WTC11 (cell line): Measurements from ENCODE around the gene EREG. TPM values are rescaled to one million over a fixed set of nuclear protein-coding genes. Genes with fewer than 3 reads are reported as not detected.

Source experiments
- ATAC-seq: fragments of 200-7000 bp; cut with Tn5 transposase; 2 replicates; pipeline ENCODE4 v1.10.0; 2021; ENCODE audit warnings: mild to moderate bottlenecking, moderate library complexity
- CTCF ChIA-PET: fragments of 300-600 bp; sonication (Branson Sonifier 250); formaldehyde crosslinking; loops from one replicate; lab custom pipeline; 2021; ENCODE audit warnings: antibody characterized with exemption; lab: Charles Lee
- POLR2A ChIA-PET: fragments of 350-600 bp; sonication (Branson Sonifier 250); formaldehyde crosslinking; loops from one replicate; lab custom pipeline; 2021; ENCODE audit warnings: antibody characterized with exemption; lab: Charles Lee
- DNase-seq: peaks from one replicate; pipeline ENCODE4 v3.0.0; 2021; ENCODE audit warnings: low spot score
- H3K27ac Mint-ChIP-seq: 2 replicates; pipeline ENCODE4 v1.8.0; 2021; ENCODE audit warnings: mixed read lengths
- H3K27me3 Mint-ChIP-seq: 2 replicates; pipeline ENCODE4 v1.8.0; 2021; ENCODE audit warnings: low read depth, mild to moderate bottlenecking, moderate library complexity, mixed read lengths
- H3K36me3 Mint-ChIP-seq: 2 replicates; pipeline ENCODE4 v1.8.0; 2021; ENCODE audit warnings: mixed read lengths
- H3K4me1 Mint-ChIP-seq: 2 replicates; pipeline ENCODE4 v1.8.0; 2022; ENCODE audit warnings: mixed read lengths
- H3K4me3 Mint-ChIP-seq: 2 replicates; pipeline ENCODE4 v1.8.0; 2021; ENCODE audit warnings: mild to moderate bottlenecking, moderate library complexity, mixed read lengths
- H3K9me3 Mint-ChIP-seq: 2 replicates; pipeline ENCODE4 v1.8.0; 2021; ENCODE audit warnings: mixed read lengths
- GABPB1 ChIP-seq: sonication (generic); formaldehyde crosslinking; IDR thresholded peaks from 2 replicates; pipeline ENCODE4 v1.8.1; 2023; ENCODE audit warnings: mild to moderate bottlenecking, missing genetic modification reagents
- IRF2 ChIP-seq: sonication (generic); formaldehyde crosslinking; IDR thresholded peaks from 2 replicates; pipeline ENCODE4 v1.8.0; 2022; ENCODE audit warnings: low read depth, missing genetic modification reagents, borderline replicate concordance
- NFYB ChIP-seq: sonication (generic); formaldehyde crosslinking; conservative IDR thresholded peaks from 2 replicates; pipeline ENCODE4 v1.8.0; 2022; ENCODE audit warnings: low read depth, missing genetic modification reagents
- OVOL2 ChIP-seq: fragments of 250-450 bp; sonication (Bioruptor Pico); IDR thresholded peaks from 2 replicates; pipeline ENCODE4 v1.9.0; 2021; ENCODE audit warnings: mild to moderate bottlenecking, borderline replicate concordance
- PREB ChIP-seq: sonication (generic); formaldehyde crosslinking; IDR thresholded peaks from 2 replicates; pipeline ENCODE4 v1.8.1; 2022; ENCODE audit warnings: mild to moderate bottlenecking, missing genetic modification reagents, moderate library complexity, borderline replicate concordance
- RELA ChIP-seq: sonication (generic); formaldehyde crosslinking; IDR thresholded peaks from 2 replicates; pipeline ENCODE4 v1.8.1; 2022; ENCODE audit warnings: missing genetic modification reagents, mild to moderate bottlenecking, borderline replicate concordance
- STAT6 ChIP-seq: sonication (generic); formaldehyde crosslinking; conservative IDR thresholded peaks from 2 replicates; pipeline ENCODE4 v1.8.1; 2023; ENCODE audit warnings: mild to moderate bottlenecking, low read depth, missing genetic modification reagents, moderate library complexity
- TEAD4 ChIP-seq: sonication (generic); formaldehyde crosslinking; IDR thresholded peaks from 2 replicates; pipeline ENCODE4 v1.8.0; 2022; ENCODE audit warnings: mild to moderate bottlenecking, missing genetic modification reagents
- ZNF232 ChIP-seq: sonication (generic); formaldehyde crosslinking; IDR thresholded peaks from 2 replicates; pipeline ENCODE4 v1.8.0; 2022; ENCODE audit warnings: mild to moderate bottlenecking, missing genetic modification reagents
- ZNF317 ChIP-seq: sonication (generic); formaldehyde crosslinking; IDR thresholded peaks from 2 replicates; pipeline ENCODE4 v1.8.1; 2023; ENCODE audit warnings: low read depth, mild to moderate bottlenecking, moderate library complexity, missing genetic modification reagents, borderline replicate concordance
- ZNF416 ChIP-seq: fragments of 250-450 bp; sonication (Bioruptor Pico); IDR thresholded peaks from 2 replicates; pipeline ENCODE4 v1.9.0; 2021; ENCODE audit warnings: mild to moderate bottlenecking, inconsistent platforms
- ZNF423 ChIP-seq: fragments of 250-450 bp; sonication (Bioruptor Pico); IDR thresholded peaks from 2 replicates; pipeline ENCODE4 v2.1.2; 2022; ENCODE audit warnings: mild to moderate bottlenecking, moderate library complexity
- ZNF512 ChIP-seq: sonication (generic); formaldehyde crosslinking; IDR thresholded peaks from 2 replicates; pipeline ENCODE4 v1.8.1; 2022; ENCODE audit warnings: missing genetic modification reagents, borderline replicate concordance
- total RNA-seq: library from RNA; stranded (reverse); gene quantifications from 3 replicates; pipeline ENCODE4 v1.2.3, GENCODE V29; 2021
- TF ChIP-seq, protein P1 (sequence below): sonication (generic); formaldehyde crosslinking; IDR thresholded peaks from 2 replicates; pipeline ENCODE4 v1.8.0; 2023; ENCODE audit warnings: missing genetic modification reagents
- TF ChIP-seq, protein P2 (sequence below): fragments of 250-450 bp; sonication (Bioruptor Pico); conservative IDR thresholded peaks from 2 replicates; pipeline ENCODE4 v1.9.0; 2021; ENCODE audit warnings: mild to moderate bottlenecking
- TF ChIP-seq, protein P3 (sequence below): fragments of 250-450 bp; sonication (Bioruptor Pico); IDR thresholded peaks from 2 replicates; pipeline ENCODE4 v1.9.0; 2021; ENCODE audit warnings: moderate library complexity, mild to moderate bottlenecking, inconsistent platforms, borderline replicate concordance
- TF ChIP-seq, protein P4 (sequence below): fragments of 250-450 bp; sonication (Bioruptor Pico); IDR thresholded peaks from 2 replicates; pipeline ENCODE4 v1.9.0; 2021; ENCODE audit warnings: mild to moderate bottlenecking
- TF ChIP-seq, protein P5 (sequence below): sonication (generic); formaldehyde crosslinking; conservative IDR thresholded peaks from 2 replicates; pipeline ENCODE4 v1.8.1; 2022; ENCODE audit warnings: mild to moderate bottlenecking, missing genetic modification reagents

The EREG gene
- total RNA-seq, 1 experiment from 2014 or later: 0.09 TPM

DNA sequence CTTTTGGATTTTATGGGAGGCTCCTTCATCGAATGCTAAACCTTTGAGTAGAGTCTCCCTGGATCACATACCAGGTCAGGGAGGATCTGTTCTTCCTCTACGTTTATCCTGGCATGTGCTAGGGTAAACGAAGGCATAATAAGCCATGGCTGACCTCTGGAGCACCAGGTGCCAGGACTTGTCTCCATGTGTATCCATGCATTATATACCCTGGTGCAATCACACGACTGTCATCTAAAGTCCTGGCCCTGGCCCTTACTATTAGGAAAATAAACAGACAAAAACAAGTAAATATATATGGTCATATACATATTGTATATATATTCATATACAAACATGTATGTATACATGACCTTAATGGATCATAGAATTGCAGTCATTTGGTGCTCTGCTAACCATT lies 21.2 kb downstream of the EREG start (continued):
- TF ChIP-seq STAT6 (CRISPR knock-in tag): no peak
- TF ChIP-seq, protein P1, sequence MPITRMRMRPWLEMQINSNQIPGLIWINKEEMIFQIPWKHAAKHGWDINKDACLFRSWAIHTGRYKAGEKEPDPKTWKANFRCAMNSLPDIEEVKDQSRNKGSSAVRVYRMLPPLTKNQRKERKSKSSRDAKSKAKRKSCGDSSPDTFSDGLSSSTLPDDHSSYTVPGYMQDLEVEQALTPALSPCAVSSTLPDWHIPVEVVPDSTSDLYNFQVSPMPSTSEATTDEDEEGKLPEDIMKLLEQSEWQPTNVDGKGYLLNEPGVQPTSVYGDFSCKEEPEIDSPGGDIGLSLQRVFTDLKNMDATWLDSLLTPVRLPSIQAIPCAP (CRISPR knock-in tag): no peak
- no peak for TF ChIP-seq RELA (CRISPR knock-in tag)
- TF ChIP-seq, all 79 proteins: peak for 0

DNA sequence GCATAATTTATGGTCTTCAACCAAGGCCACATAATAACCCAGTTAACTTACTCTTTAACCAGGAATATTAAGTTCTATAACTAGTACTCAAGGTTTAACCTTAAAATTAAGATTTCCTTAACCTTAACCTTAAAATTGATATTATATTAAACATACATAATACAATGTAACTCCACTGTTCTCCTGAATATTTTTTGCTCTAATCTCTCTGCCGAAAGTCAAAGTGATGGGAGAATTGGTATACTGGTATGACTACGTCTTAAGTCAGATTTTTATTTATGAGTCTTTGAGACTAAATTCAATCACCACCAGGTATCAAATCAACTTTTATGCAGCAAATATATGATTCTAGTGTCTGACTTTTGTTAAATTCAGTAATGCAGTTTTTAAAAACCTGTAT lies 22.8 kb downstream of the EREG start:
- DNase-seq (no peak), ATAC-seq (no peak)
- Mint-ChIP-seq H3K36me3 (no peaks in the 10 kb centered on the region), H3K27me3 (no peaks in the 10 kb centered on the region), H3K4me1 (no peaks in the 10 kb centered on the region), H3K4me3 (no peak overlapping the region), H3K27ac (no peak overlapping the region), H3K9me3 (no peaks in the 10 kb centered on the region)
- ChIA-PET POLR2A (no interaction called here), CTCF (no interaction called here)
- TF ChIP-seq OVOL2 (CRISPR knock-in tag) (no peak), TEAD4 (CRISPR knock-in tag) (no peak), IRF2 (no peak), ZNF512 (CRISPR knock-in tag) (no peak), ZNF423 (CRISPR knock-in tag) (no peak), ZNF232 (CRISPR knock-in tag) (no peak), NFYB (no peak), GABPB1 (CRISPR knock-in tag) (no peak), PREB (CRISPR knock-in tag) (no peak), ZNF416 (no peak), ZNF317 (CRISPR knock-in tag) (no peak)
- TF ChIP-seq, protein P2, sequence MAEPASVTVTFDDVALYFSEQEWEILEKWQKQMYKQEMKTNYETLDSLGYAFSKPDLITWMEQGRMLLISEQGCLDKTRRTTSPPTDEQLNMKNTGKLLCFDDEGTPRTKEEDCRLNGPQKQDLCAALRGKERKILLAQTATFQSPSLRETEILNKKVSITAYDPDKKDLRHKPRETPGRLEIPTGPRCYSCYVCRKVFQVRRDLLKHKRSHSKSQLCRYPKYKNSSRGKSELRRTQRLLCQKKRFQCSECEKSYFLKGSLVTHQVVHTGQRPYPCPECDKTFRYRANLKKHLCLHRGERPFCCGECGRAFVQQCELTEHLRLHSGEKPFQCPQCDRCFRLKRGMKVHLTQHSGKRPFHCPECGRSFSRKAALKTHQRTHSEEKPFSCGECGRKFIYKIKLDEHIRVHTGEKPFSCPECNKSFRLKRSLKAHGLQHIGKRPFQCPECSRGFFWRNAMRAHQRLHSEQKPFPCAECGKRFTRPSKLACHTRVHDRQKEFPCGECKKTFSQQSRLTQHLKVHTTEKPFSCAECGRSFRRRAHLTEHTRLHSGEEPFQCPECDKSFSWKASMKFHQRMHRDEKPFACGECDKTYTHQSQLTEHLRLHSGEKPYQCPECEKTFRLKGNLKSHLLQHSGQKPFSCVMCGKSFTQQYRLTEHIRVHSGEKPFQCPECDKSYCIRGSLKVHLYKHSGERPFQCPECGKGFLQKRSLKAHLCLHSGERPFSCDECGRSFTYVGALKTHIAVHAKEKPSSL (CRISPR knock-in tag): no peak
- TF ChIP-seq, protein P3, sequence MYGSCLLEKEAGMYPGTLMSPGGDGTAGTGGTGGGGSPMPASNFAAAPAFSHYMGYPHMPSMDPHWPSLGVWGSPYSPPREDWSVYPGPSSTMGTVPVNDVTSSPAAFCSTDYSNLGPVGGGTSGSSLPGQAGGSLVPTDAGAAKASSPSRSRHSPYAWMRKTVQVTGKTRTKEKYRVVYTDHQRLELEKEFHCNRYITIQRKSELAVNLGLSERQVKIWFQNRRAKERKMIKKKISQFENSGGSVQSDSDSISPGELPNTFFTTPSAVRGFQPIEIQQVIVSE (CRISPR knock-in tag): no peak
- TF ChIP-seq, protein P4, sequence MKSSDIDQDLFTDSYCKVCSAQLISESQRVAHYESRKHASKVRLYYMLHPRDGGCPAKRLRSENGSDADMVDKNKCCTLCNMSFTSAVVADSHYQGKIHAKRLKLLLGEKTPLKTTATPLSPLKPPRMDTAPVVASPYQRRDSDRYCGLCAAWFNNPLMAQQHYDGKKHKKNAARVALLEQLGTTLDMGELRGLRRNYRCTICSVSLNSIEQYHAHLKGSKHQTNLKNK (CRISPR knock-in tag): no peak
- TF ChIP-seq, protein P5, sequence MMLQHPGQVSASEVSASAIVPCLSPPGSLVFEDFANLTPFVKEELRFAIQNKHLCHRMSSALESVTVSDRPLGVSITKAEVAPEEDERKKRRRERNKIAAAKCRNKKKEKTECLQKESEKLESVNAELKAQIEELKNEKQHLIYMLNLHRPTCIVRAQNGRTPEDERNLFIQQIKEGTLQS (CRISPR knock-in tag): no peak
- TF ChIP-seq, protein P1 (CRISPR knock-in tag): no peak
